Stimulated activated CD8-positive, alpha-beta memory T cell treated with anti-CD3 and anti-CD28 coated beads, Interleukin-15, amount 100 ng/mL, for 48 hours (primary cell): Measurements from ENCODE around the gene SGPL1.
"Not testable (repeated sequence)": the region's sequence is repeated elsewhere in the genome, so short reads cannot be mapped to it uniquely, and the experiment has no call there.

ENCODE experiments used
- DNase-seq, 2 donors: peaks; one replicate each; pipeline ENCODE4 v3.0.0-alpha.2; 2020; ENCODE audit warnings: low read depth in 2 of 2

The SGPL1 gene

GRCh38 chr10:70843776-70844489, 28.2 kb downstream of the SGPL1 start:
- no peak for DNase-seq

- DNase-seq = no peak
Measured at GRCh38 chr10:70845256-70845655, 29.5 kb downstream of the SGPL1 start.

DNA sequence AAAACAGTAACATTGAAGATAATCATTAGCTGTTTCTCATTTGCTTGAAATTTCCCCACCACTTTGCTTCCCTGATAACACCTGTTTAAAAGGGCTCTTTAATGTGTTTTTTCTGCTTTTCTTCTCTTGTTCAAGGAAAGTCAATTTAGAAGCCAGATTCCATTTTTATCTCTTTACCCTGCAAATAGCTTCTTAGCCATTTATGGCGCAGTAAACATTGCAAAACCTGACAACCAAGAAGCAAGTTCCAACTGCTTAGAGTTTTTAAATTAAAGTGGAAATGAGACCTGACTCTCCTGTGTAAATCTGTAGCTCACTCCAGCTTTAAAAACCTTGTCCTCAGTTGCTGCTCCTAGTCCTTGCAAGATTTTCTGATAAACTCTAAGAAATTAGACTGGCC, 30.1 kb downstream of the SGPL1 start:
- no peak for DNase-seq

DNA sequence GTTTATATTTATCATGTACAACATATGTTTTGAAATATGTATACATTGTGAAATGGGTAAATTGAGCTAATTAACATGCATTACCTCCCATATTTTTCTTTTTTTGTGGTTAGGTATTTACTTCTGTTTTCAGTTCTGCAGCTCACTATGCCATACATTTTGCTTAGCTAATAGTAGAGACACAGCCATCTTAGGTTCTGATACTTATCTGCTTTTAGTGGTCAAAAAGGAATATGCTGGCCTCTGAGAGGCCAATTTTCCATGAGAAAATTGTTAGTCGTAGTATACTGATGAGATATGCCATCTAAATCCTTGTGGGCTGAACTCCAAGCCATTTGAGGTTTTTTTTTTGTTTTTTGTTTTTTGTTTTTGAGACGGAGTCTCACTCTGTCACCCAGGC, 31.0 kb downstream of the SGPL1 start:
- DNase-seq = no peak

DNA sequence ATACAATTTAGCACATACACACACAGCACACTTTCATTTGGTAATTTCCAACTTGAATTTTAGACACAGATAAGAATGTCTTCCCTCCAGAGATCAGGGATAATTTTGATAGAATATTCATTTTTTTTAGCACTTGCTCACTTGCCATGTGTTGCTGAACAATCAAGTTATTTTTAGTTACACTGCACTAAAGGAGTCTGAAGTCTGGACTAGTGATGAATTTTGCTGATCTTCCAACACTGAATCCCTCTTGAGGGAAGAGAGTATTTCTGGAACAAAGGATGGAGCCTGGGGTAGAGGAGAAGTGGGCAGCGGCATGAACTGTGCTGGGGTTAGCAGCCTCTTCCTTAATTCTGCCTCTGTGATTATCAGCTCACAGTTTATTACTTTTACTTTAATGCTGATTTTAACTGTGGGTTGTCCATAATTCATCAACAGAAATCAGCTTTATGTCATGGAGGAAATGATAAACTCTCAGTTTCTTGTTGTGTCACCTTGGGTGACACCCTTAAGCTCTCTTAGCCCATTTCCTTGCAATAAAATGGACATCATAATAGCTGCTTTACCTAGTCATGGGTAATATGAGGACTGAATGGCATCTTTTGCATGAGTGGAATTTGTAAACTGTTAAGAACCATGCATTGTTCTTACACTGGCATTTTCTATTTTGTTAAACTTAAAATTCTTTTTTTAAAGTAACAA, 32.1 kb downstream of the SGPL1 start:
- no peak for DNase-seq

GRCh38 chr10:70849582-70850016, 33.9 kb downstream of the SGPL1 start:
- no peak for DNase-seq

- DNase-seq = no peak
Measured at GRCh38 chr10:70850097-70850496, 34.3 kb downstream of the SGPL1 start.

GRCh38 chr10:70851597-70852475, 36.1 kb downstream of the SGPL1 start:
- no peak for DNase-seq

DNA sequence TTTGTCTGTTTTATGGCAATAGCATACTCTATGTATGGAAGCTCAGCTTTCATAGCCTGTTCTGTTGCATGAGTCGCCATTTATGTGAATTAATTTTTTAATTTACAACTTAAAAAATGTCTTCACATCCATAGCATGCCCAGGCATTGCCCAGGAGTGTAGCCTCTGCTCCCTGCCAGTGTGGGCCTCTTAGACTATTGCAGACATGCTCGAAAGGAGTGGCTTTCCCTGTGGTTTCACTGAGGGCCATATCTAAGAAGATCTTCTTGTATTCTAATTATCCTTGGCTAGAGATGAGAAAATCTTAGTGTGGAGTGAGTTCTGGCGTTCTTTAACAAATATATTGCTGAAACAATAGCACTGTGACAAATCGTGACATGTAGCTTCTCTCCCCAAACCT, 37.3 kb downstream of the SGPL1 start:
- no peak for DNase-seq

- no peak for DNase-seq
Measured at GRCh38 chr10:70853457-70853856, 37.7 kb downstream of the SGPL1 start.

DNA sequence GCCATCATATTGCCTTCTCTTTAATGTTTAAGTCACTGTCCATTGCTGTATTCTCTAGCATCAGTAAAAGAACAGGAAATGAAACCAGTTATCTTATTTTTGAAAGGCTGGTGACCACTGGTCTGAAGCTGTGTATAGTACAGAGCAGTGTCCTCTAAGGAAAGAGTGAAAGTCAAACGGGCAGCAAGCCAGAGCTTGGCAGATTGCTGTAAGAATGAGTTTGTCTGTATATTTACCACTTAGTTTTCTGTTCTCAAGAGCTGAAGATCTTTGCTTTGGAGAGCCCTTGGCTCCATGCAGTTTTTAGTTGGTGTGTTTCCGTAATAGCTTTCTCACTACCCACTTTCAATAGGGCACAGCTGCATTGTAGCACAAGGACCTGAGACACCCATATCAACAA, 40.7 kb downstream of the SGPL1 start:
- no peak for DNase-seq

DNA sequence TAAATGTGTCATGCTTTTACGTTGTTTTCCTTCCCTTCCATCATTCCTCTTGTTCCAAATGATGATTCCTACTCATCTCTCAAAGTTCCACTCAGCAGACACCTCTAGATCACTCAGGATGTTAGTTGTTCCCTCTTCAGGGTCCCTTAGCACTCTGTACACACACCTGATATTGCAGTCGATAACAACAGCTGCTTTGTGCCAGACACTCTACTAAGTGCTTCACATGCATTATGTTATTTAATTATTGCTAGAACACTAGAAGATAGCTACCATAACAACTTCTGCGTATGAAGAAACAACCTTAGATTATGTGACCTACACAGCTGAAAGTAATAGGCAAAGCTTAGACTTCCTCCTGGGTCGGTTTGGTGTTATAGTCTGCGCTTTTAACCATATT, 43.0 kb downstream of the SGPL1 start:
- DNase-seq = no peak

- DNase-seq = not testable (repeated sequence)
Measured at GRCh38 chr10:70861495-70862197, 45.9 kb downstream of the SGPL1 start.

DNA sequence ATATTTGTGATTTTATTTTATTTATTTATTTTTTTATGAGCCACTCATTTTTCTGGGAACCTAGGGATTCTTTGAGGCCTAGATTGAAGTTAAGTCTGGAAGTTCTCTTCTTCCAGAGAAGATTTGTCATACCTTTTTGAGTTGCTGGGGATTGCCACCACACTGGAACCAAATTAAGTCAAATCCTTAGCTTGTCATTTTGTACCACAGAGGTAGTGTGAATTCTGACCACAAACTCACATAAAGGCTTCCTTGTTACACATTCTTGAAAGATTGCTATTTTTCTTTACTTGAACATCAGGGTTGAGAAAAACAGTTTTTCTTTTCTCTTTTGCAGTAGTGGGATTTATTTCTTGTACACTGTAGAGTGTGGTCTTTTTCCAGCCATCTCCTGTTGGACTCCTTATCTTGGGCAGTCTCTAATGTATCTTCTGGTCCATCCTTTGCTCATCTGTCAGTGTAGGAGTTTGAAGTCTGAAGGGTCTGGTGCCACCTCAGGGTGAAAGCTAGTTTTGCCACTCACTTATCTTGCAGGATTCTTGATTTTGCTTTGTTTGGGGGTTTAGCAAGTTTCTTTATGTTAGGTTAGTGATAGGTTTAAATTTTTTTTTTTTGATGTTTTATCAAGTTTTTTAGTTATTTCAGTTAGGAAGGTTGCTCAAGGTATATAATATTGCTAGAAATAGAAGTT, 47.9 kb downstream of the SGPL1 start:
- no peak for DNase-seq

- no peak for DNase-seq
Measured at GRCh38 chr10:70864935-70865334, 49.2 kb downstream of the SGPL1 start.

DNA sequence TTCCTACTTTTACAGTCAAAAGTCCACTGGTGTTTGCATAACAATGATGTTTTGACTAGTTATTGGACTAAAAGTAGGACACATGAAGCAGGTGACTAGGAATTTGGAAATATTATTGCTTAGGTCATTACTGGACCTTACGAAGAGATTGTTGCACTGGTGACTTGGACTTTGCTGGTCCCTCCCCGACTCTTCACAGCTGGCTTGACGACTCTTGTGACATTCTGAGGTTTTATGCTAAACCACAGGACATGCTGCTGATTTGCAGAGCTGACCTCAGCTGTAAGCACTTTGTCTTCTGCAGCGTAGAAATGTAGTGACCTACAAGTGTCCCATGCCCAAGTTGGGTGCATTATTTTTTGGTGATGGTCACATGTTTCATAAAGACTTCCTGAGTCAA, 50.7 kb downstream of the SGPL1 start:
- DNase-seq = no peak

GRCh38 chr10:70872291-70872690, 56.5 kb downstream of the SGPL1 start:
- DNase-seq = no peak

GRCh38 chr10:70874061-70874460, 58.3 kb downstream of the SGPL1 start:
- no peak for DNase-seq

DNA sequence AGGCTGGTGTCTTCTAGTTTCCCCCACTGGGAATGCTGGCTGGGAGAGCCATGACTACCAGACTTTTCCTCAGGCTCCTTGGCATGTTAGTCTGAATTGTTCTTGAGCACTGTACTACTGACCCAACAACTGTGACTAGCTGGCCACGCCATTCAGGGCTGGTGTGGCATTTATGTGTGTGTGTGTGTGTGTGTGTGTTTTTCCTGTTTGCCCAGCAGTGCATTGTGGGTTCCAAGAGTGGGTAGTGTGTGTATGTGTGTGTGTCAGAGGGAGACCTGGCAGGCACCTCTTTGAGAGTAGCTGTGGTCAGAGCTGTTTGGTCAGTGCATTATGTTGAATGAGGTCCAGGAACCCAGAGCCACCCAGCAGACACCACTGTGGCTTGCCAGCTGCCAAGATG, 63.5 kb downstream of the SGPL1 start:
- DNase-seq = no peak

GRCh38 chr10:70880077-70880534, 64.4 kb downstream of the SGPL1 start:
- peak; percentile 42 to 62 for DNase-seq

GRCh38 chr10:70884741-70885140, 69.0 kb downstream of the SGPL1 start:
- no peak for DNase-seq
